ENCODE results near the gene DENND2D.

The DENND2D gene

GRCh38 chr1:111141245-111142220 is 58.9 kb downstream of the DENND2D start (continued):
- TF ChIP-seq ISL1 (CRISPR knock-in tag; IDR thresholded peaks at IDR 0.05) (no peak), ZFP30 (CRISPR knock-in tag; IDR thresholded peaks at IDR 0.05) (no peak), CSDC2 (CRISPR knock-in tag; IDR thresholded peaks at IDR 0.05) (no peak), CREB5 (CRISPR knock-in tag; IDR thresholded peaks at IDR 0.05; ENCODE audit: low read depth) (no peak), GLIS3 (CRISPR knock-in tag; IDR thresholded peaks at IDR 0.05) (no peak), POU6F1 (CRISPR knock-in tag; IDR thresholded peaks at IDR 0.05; ENCODE audit: borderline replicate concordance, low read depth) (no peak), CSRNP3 (CRISPR knock-in tag; IDR thresholded peaks at IDR 0.05) (no peak), ZNF70 (CRISPR knock-in tag; IDR thresholded peaks at IDR 0.05) (no peak)

GRCh38 chr1:111140680-111140967 is 59.8 kb downstream of the DENND2D start:
- TF ChIP-seq CSRNP3 (CRISPR knock-in tag; IDR thresholded peaks at IDR 0.05), result no peak
- no peak for TF ChIP-seq GLIS3 (CRISPR knock-in tag; IDR thresholded peaks at IDR 0.05)
- TF ChIP-seq ESRRG (CRISPR knock-in tag; IDR thresholded peaks at IDR 0.05), result no peak
- TF ChIP-seq TSHZ2 (CRISPR knock-in tag; IDR thresholded peaks at IDR 0.05), result no peak
- no peak for TF ChIP-seq CSDC2 (CRISPR knock-in tag; IDR thresholded peaks at IDR 0.05)
- TF ChIP-seq TOX (CRISPR knock-in tag; IDR thresholded peaks at IDR 0.05; ENCODE audit: borderline replicate concordance), result no peak
- no peak for TF ChIP-seq PPARA (CRISPR knock-in tag; IDR thresholded peaks at IDR 0.05; ENCODE audit: borderline replicate concordance)
- no peak for TF ChIP-seq ZNF70 (CRISPR knock-in tag; IDR thresholded peaks at IDR 0.05)
- no peak for TF ChIP-seq PATZ1 (CRISPR knock-in tag; IDR thresholded peaks at IDR 0.05; ENCODE audit: borderline replicate concordance)
- peak; percentile 86 for ATAC-seq

- peak; percentile 83 for ATAC-seq
- TF ChIP-seq ZNF565 (CRISPR knock-in tag; conservative IDR thresholded peaks at IDR 0.05; ENCODE audit: low read depth) (no peak), CSDC2 (CRISPR knock-in tag; IDR thresholded peaks at IDR 0.05) (no peak), OSR1 (CRISPR knock-in tag; IDR thresholded peaks at IDR 0.05) (no peak), ZNF70 (CRISPR knock-in tag; IDR thresholded peaks at IDR 0.05) (no peak), TSHZ2 (CRISPR knock-in tag; IDR thresholded peaks at IDR 0.05) (0 out of 2 replicates have a peak, but pooled peaks have one; percentile 41), SNAI2 (CRISPR knock-in tag; IDR thresholded peaks at IDR 0.05) (peak; percentile 48; the same call in 1 of the 2 replicates), BACH2 (CRISPR knock-in tag; IDR thresholded peaks at IDR 0.05; ENCODE audit: borderline replicate concordance) (no peak), GLIS3 (CRISPR knock-in tag; IDR thresholded peaks at IDR 0.05) (peak; percentile 35; the same call in 1 of the 2 replicates), ZC3H10 (CRISPR knock-in tag; IDR thresholded peaks at IDR 0.05) (no peak), ISL1 (CRISPR knock-in tag; IDR thresholded peaks at IDR 0.05) (no peak), ZFP3 (CRISPR knock-in tag; IDR thresholded peaks at IDR 0.05) (no peak), TCF4 (CRISPR knock-in tag; IDR thresholded peaks at IDR 0.05; ENCODE audit: borderline replicate concordance) (no peak), ZNF8 (CRISPR knock-in tag; IDR thresholded peaks at IDR 0.05) (no peak)
Measured at GRCh38 chr1:111139956-111140679, 60.3 kb downstream of the DENND2D start, which contains the start of the genes CEPT1 and DRAM2. Gene CEPT1, plus strand, starts transcription at chr1:111140223. Its CDS starts 7,492 bp downstream, at chr1:111147715. Gene DRAM2, minus strand, starts transcription at chr1:111140093. Its CDS starts 8,539 bp downstream, at chr1:111131554.
